Measurements from ENCODE around the gene GNG4.
"Not testable (repeated sequence)": the region's sequence is repeated elsewhere in the genome, so short reads cannot be mapped to it uniquely, and the experiment has no call there.

The GNG4 gene

DNA sequence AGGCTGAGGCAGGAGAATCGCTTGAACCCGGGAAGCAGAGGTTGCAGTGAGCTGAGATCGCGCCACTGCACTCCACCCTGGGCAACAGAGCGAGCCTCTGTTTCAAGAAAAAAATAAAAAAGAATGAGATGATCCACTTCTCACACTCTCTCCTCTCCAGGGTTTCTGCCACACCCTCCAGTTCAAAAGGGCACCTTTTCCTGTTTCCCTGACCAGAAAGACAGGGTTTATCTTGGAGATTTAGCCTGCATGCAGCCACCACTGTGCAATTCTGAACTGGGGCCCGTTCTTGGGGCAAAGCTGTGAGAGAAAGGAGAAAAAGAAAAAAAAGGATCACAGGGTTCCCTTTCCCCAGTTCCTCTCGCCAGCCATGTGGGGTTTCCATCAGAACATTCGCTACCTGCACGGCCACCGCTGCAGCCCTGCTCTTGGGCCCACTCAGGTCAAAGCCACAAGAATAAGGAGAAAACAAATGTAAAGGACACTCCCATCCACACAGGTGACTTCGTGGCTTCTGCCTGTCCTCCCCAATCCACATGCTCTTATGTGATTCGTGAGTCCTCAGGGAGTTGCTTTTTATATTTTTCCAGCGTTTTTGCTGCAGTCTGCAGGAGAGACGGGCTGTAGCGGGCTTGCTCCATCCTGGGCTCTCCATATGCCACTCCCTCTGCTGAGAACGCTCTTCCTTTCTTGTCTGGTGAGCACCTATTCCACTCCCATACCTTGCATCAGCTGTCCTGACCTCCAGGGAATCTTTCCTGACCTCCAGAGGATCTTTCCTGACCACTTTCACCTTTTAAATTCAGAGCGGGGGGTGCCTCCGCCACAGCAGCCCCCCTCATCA, 26.4 kb downstream of the GNG4 start:
- no peak for FAIRE-seq

DNA sequence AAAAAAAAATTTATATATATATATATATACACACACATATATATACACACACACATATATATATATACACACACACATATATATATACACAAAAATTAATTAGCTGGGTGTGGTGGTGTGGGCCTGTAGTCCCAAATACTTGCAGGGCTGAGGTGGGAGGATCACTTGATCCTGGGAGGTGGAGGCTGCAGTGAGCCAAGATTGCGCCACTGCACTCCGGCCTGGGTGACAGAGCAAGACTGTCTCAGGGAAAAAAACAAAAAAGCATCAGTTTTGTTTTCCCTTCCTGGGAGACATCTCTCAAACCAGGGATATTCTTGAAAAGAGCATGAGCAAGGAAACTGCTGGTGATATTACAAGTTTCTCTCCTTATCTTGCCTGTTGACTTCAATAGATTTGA, 30.4 kb downstream of the GNG4 start:
- not testable (repeated sequence) for FAIRE-seq

DNA sequence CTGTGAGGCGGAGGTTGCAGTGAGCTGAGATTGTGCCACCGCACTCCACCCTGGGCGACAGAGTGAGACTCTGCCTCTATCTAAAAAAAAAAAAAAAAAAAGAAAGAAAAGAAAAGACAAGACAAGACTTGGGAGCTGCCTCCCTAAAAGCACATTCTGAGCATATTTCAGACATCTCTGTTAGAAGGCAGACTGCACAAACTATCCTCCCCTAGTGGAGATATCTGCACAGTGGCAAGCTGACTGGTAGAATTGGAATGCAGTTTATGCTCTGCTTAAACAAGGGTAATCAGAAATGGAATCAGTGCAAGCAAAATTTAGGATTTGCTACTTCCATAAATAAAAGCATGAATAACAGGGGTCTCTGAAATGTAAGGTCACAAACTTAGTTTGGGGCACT, 31.8 kb downstream of the GNG4 start:
- no peak for FAIRE-seq

DNA sequence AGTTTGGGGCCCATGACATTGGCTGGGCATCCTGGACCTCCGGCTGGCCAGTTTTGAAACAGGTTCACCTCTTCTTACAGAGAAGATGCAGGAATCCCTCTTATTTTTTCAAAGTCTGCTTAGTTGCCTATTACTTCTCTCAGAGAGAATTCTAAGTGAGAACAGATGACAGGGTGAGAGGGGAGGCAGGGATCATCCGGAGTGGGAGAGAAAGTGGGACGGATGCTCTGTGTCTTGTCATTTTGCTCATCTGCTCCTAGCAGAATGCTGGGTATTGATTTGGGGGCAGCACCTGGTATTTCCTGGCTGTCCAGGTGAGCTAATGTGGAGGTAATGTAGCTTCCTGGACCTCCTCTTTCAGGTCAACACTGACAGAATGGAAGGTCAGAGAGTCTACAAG, 32.4 kb downstream of the GNG4 start:
- FAIRE-seq, result no peak

DNA sequence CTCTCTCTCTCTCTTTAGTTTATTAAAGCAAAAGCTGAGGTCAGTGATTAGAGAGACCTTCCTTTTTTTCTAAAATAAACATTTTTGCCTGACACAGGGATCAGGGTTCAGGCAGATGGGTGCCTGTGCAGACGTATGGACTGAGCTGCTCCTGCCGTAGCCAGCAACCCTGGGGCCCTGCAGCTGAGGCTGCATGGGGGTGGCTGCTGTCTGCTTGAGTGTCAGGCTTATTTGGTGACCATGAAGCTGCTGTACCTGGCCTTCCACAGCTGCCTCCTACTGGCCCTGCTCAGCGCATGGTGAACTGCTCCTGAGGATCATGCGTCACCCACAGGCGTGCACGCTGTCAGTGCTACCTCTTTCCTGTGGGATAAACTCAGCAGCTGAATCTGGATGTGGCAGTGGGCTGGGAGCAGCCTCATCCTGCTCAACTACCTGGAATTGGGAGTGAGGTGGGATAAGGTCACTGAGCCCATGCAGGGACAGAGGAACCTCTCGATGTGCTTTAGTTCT, 35.1 kb downstream of the GNG4 start:
- no peak for FAIRE-seq

DNA sequence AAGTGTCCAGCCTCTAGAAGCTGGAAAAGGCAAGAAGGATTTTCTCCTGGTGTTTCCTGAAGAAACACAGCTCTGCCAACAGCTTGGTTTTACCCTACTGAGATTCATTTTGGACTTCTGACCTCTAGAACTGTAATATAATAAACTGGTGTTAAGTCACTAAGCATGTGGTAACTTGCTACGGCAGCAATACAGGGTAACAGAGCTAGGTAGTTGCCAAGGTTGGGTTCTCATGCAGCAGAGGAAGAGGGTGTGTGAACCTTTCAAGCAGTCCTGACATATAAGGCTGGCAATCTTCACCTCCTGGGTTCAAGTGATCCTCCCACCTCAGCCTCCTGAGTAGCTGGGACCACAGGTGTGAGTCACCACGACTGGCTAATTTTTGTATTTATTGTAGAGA, 36.0 kb downstream of the GNG4 start:
- FAIRE-seq, result no peak

DNA sequence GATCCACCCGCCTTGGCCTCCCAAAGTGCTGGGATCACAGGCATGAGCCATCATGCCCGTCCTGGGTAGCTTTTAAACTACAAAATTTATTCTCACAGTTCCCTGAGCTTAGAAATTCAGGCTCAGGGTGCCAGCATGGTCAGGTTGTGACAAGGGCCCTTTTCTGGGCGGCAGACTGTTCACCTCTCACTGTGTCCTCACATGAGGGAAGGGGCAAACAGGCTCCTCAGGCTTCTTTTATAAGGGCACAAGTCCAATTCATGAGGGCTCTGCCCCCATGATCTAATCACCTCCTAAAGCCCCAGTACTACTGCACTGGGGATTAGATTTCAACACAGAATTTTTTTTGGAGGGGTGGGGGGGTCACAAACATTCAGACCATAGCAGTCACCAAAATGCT, 36.8 kb downstream of the GNG4 start:
- no peak for FAIRE-seq

DNA sequence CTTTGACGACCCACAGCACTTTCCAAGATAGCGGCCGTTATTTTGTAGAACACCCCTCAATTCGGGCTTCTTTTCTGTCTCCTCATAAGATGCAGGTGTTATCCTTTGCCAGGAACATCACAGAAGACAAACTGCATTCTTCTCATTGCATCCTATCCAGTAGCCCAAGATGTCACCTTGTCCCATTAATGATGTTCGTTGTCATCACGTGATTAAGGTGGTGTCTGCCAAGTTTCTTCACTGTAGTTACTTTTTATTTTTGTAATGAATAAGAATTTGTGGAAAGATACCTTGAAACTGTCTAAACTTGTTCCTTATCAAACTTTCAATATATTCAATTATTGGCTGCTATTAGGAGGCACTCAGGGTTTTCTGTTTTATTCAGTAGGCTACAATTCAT, 39.4 kb downstream of the GNG4 start:
- FAIRE-seq, result no peak

DNA sequence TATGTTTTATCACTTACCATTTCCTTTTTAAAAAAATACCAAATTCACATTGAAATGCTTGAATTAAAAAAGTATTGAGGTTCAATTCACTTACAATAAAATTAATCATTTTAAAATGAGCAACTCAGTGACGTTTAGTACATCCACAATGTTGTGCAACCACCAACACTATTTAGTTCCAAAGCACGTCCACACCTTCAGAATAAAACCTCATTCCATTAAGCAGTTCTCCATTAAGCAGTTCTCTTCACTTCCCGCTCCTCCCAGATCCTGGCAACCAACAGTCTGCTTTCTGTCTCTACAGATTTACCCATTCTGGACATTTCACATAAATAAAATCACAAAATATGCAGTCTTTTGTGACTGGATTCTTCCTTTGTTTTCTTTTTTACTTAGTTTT, 41.3 kb downstream of the GNG4 start:
- peak; percentile 82 for FAIRE-seq

DNA sequence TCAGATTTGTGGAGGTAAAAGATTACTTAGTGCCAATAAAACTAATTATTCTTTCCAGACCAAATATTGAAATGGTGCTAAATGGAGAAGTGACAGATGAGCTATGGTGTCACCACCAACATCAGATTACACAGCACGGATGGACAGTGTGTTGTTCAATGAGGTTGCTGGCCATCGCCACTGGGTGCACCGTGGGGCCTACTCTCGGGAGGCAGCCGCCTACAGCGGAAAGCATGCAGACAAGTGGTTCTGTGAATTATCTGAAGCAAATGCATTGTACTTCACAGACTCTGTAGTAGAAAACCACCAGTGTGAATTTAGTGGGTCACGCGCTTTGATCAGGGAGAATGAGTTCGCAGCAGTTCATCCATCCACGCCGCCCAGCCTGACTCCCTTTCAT, 42.3 kb downstream of the GNG4 start:
- no peak for FAIRE-seq

DNA sequence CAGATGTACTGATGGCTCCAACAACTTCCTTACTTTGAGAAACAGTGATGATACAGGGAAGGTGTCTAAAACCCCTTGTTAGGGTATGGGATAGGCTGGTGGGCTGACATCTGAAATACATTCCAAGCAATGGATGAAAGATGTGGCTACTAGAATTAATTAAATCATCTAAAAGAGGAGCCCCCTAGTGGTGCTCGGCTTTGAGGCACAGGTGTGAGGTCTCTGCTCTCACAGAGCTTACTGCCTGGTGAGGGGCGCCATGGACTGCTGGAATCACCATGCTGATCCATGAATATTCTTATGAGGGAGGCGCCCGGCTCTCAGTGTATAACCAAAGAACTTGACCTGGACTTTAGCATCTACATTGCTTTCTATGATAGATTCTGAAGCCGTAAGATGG, 48.5 kb downstream of the GNG4 start:
- no peak for FAIRE-seq

DNA sequence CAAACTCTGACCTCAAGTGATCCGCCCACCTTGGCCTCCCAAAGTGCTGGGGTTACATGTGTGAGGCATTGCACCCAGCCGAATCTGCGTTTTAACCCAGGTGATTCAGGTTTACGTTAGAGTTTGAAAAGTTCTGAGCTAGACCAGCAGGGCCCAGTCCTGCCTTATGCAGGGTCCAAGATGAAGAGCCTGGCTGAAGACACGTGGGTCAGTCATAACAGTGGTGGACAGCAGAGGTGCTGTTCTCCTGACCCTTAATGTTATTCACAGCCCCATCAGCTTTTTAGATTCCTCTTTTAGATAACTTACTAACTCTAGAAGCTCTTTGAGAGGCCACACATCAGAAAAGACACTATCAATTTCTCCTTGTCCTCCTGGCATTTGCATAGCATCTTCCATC, 50.0 kb downstream of the GNG4 start:
- no peak for FAIRE-seq

DNA sequence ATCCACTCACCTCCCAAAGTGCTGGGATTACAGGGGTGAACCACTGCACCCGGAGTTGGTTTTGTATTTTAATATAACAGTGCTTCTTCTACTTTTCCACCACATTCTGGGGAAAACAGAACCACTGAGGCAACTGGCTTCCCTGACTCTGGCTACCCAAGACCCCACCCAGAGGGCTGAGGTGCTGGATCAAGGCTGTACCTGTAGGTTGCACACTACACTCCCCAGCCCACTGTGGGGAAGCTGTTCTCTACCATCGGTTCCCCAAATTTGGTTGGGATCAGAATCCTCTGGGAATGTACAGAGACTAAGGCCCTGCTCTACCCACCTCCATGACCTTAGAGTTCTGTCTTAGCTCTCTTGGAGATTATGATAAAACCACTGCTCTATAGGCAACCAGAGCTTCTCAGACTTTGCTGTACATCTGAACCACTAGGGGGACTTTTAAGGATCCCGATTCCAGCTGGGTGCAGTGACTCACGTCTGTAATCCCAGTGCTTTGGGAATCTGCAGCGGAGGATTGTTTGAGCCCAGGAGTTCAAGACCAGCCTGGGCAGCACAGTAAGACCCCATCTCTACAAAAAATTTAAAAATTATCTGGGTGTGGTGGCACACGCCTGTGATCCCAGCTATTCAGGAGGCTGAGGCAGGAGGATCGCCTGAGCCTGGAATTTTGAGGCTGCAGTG, 51.6 kb downstream of the GNG4 start:
- no peak for FAIRE-seq

DNA sequence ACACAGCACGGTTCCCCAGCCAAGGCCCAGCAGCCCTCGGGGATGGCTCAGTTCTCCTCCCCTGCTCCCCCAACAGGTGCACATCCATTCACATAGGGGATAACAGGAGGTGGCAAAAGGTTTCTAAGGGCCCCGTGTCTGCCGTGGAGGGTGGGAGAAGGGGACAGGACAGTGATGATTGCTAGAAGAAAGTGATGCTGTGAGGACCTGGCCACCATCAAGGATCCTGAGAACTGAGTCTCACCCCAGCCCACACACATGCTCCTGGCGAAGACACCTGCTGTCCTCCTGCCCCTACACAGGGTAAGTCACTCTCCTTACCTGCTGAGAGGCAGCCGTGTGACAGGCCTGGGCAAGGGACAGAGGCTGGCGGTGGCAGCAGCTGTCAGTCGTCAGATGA, 54.5 kb downstream of the GNG4 start:
- FAIRE-seq, result no peak

DNA sequence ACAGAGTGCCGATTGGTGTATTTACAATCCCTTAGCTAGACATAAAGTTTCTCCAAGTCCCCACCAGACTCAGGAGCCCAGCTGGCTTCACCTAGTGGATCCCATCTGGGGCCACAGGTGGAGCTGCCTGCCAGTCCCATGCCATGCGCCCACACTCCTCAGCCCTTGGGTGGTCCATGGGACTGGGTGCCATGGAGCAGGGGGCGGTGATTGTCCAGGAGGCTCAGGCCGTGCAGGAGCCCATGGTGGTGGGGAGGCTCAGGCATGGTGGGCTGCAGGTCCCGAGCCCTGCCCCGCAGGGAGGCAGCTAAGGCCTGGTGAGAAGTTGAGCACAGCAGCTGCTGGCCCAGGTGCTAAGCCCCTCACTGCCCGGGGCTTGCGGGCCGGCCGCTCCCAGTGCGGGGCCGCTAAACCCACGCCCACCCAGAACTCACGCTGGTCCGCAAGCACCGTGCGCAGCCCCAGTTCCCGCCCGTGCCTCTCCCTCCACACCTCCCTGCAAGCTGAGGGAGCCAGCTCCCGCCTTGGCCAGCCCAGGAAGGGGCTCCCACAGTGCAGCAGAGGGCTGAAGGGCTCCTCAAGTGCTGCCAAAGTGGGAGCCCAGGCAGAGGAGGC, 55.2 kb downstream of the GNG4 start:
- not testable (repeated sequence) for FAIRE-seq

DNA sequence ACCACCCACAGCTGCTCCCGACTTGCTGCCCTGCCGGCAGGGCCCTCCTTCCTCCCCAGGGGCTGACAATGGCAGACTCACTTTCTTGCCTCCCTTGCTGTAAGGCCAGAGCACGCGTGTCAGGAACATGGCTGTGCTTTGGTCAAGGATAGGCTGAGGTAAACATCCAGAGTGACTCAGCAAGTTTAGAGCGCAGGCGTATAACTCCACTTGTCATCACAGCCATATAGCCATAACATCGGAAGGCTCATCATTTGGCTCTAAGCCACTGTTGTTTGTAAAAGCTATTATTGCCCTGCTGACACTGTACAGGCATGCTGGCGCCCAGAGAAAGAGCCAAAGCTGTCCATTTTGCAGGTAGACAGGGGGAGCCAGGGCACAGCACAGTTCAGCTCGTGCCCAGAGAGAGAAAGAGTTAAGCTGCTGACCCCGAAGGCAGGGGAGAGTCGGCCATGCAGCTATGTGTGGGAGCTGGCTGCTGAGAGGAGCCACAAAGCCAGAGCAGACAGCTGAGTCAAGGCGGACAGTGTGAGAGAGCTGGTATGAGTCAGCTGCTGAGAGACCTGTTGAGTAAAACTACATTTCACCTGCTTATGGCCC, 60.6 kb downstream of the GNG4 start:
- no peak for FAIRE-seq

DNA sequence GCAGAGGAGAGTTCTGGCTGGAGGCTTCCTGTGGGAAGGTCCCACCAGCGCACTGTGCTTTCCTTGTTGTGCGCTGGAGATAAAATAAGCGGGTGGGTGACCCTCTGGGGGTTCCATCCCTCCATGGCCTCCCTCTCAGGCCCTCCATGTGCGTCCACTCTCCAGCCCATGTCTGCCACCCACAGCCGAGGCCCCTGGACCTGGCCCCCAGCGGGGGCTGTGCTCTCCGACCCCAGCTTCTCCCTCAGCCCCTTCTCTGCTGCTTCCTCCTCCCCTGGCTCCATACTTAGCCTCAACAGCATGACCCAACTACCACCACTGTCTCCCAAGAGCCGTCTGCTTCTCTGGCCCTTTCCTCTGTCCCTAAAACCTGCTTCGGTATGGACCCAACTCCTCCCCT, 61.4 kb downstream of the GNG4 start:
- FAIRE-seq, result no peak

DNA sequence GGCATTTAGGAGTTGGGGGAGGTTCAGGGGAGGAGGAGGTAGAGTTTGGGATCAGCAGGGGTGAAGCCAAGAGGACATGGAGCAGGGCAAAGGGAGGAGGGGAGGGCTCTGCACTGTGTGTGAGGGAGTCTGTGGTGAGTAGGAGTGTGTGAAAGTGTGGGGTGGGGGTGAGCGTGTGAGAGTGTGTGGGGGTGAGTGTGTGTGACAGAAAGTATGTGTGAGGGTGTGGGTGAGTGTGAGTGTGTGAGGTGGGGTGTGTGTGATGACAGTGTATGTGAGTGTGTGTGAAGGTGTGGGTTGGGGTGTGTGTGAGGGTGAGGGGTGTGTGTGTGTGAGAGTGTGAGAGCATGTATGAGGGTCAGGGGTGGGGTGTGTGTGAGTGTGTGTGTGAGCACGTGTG, 62.6 kb downstream of the GNG4 start:
- FAIRE-seq, result no peak

DNA sequence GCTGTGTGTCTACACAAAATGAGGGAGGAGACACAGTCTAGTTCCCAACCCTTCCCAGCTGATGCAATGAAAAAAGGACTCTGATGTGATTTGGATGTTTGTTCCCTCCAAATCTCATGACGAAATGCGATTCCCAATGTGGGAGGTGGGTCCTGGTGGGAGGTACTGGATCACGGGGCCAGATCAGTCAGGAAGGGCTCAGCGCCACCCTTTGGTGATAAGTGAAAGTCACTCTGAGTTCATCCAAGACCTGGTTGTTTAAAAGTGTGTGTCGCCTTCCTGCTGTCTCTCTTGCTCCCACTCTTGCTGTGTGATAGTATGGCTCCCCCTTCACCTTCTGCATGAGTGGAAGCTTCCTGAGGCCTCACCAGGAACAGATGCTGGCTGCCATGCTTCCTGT, 63.2 kb downstream of the GNG4 start:
- no peak for FAIRE-seq

DNA sequence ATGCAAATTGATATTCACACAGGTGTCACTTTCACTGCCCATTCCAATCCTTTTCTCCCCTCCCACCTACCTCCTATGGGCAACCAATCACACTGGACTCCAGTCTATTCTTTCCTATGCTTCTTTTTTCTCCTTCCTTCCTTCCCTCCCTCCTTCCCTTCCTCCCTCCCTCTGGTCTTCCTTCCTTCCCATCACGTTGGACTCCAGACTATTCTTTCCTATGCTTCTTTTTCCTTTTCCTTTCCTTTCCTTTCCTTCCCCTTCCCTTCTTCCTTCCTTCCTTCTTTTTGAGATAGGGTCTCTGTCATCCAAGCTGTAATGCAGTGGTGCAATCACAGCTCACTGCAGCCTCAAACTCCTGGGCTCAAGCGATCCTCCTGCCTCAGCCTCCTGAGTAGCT, 64.6 kb downstream of the GNG4 start:
- FAIRE-seq, result no peak

DNA sequence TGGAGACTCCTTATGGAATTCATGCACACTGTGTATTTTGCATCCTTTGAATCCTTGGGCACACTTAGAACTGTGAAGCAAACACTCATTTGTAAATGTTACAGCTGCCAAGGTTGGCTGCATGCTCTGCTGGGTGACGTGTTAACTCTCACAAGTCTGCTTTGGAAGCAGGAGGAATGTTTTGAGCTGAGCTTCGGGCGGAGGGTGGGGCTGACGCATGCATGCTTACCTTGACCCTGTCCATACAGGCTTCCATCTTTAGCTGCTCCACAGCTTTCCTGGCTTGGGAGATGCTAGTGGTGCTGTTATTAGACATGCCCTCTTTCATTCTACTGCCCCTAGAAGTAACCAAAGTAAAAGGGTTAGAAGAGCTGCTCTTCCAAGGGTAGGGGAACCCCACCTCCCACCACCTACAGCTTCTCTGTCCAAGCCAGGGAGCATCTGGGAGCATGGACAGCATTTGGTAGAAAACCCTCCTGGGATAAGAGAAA, 66.0 kb downstream of the GNG4 start:
- no peak for FAIRE-seq

DNA sequence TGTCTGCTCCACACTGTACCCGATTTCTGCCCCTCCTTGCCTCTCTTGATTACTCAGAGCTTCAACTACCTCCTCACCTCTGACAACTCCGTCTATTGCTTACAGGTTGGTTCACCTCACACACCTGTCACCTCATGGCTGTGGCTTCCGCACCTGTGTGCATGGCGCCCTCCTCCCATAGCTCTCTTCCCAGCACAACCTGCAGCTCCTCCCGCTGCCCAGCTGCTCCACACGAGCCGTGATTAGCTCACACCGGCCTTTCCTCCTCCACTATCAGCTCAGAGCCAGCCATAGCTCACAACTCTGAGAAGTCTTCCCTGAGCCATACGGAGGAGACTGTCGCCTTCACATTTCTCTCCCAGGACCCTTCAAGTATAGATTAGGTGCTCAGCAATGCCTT, 67.5 kb downstream of the GNG4 start:
- no peak for FAIRE-seq

DNA sequence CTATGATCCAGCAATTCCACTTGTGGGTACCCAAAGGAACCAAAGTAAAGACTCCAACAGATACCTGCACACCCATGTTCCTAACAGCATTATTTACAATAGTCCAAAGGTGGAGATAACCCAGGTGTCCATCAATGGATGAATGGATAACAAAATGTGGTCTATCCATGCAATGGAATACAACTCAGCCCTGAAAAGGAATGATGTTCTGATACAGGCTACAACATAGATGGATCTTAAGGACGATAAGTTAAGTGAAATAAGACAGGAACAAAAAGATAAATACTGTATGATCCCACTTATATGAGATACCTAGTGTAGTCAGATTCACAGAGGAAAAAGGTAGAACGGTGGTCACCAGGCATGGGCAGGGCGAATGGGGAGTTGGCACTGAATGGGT, 69.7 kb downstream of the GNG4 start:
- FAIRE-seq, result no peak
